ENCODE results near the gene METTL13. TPM values are rescaled to one million over a fixed set of nuclear protein-coding genes. Genes with fewer than 3 reads are reported as not detected.

METTL13 gene
- total RNA-seq, 2 experiments from 2014 or later, result 28.3 to 35.4 TPM

- BruUV-seq (replicated peaks), result no TSS peak
- Histone ChIP-seq H3K36me3 (ENCODE audit: insufficient read depth, low read length) (no peaks in the 10 kb centered on the region), H3K27ac (ENCODE audit: low read depth, low read length, poor library complexity, severe bottlenecking) (no peak overlapping the region), H3K9me3 (ENCODE audit: low read length) (no peaks in the 10 kb centered on the region), H2AFZ (ENCODE audit: low read length) (no peak overlapping the region), H3K9me2 (ENCODE audit: insufficient read depth, low read length) (no peaks in the 10 kb centered on the region), H3K4me2 (ENCODE audit: low read length) (no peak overlapping the region), H4K20me1 (ENCODE audit: insufficient read depth, low read length) (no peaks in the 10 kb centered on the region), H3K4me1 (ENCODE audit: insufficient read depth, low read length, poor library complexity, severe bottlenecking) (no peaks in the 10 kb centered on the region), H3K4me3 (ENCODE audit: low read depth, low read length, poor library complexity, severe bottlenecking) (no peak overlapping the region), H3K79me2 (ENCODE audit: insufficient read depth, low read depth, low read length) (no peaks in the 10 kb centered on the region)
- ChIA-PET CTCF (ENCODE audit: unreplicated experiment) (no interaction called here), POLR2A (no interaction called here)
- DNase-seq (ENCODE audit: low spot score), result no peak
- TF ChIP-seq CTCF (conservative IDR thresholded peaks at IDR 0.05; ENCODE audit: low read length) (no peak), EZH2phosphoT487 (IDR thresholded peaks at IDR 0.05; ENCODE audit: borderline replicate concordance, low read depth, low read length) (no peak)
- intact Hi-C loops (cut with micrococcal nuclease; ENCODE audit: unreplicated experiment), result no loop called here
These were observed 51.8 kb downstream of the METTL13 start for GRCh38 chr1:171833091-171833825.

- no peak overlapping the region for H3K4me2 ChIP-seq (ENCODE audit: low read length)
- ChIA-PET CTCF (ENCODE audit: unreplicated experiment) (no interaction called here), POLR2A (no interaction called here)
- no peak overlapping the region for H3K4me3 ChIP-seq (ENCODE audit: low read depth, low read length, poor library complexity, severe bottlenecking)
- H3K9me3 ChIP-seq (ENCODE audit: low read length), result no peaks in the 10 kb centered on the region
- intact Hi-C loops (cut with micrococcal nuclease; ENCODE audit: unreplicated experiment), result no loop called here
- no peaks in the 10 kb centered on the region for H3K9me2 ChIP-seq (ENCODE audit: insufficient read depth, low read length)
- TF ChIP-seq EZH2phosphoT487 (IDR thresholded peaks at IDR 0.05; ENCODE audit: borderline replicate concordance, low read depth, low read length) (no peak), CTCF (conservative IDR thresholded peaks at IDR 0.05; ENCODE audit: low read length) (no peak)
- no peak overlapping the region for H2AFZ ChIP-seq (ENCODE audit: low read length)
- H3K27ac ChIP-seq (ENCODE audit: low read depth, low read length, poor library complexity, severe bottlenecking), result no peak overlapping the region
- no peaks in the 10 kb centered on the region for H3K4me1 ChIP-seq (ENCODE audit: insufficient read depth, low read length, poor library complexity, severe bottlenecking)
- H4K20me1 ChIP-seq (ENCODE audit: insufficient read depth, low read length), result no peaks in the 10 kb centered on the region
- H3K79me2 ChIP-seq (ENCODE audit: insufficient read depth, low read depth, low read length), result no peaks in the 10 kb centered on the region
- no peak for DNase-seq (ENCODE audit: low spot score)
- H3K36me3 ChIP-seq (ENCODE audit: insufficient read depth, low read length), result no peaks in the 10 kb centered on the region
- no TSS peak for BruUV-seq (replicated peaks)
These were observed 53.4 kb downstream of the METTL13 start for GRCh38 chr1:171834821-171835220.

DNA sequence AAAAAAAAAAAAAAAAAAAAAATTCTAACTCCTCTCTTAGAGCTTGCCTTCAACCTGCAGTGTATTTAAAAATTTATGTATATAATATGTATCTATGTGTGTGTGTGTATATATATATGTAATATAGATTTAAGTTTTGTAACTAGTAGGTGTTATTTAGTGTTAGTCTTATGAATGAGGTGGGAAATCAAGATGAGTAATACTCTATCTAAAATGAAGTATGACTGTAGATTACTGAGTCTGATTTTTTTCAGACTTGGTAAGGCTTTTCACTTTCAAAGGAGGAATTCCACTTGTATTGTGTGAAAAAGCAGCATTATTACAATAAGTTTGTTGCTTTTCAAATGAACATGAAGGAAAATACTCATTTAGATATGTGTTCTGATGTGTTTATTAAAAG is 54.4 kb downstream of the METTL13 start:
- Histone ChIP-seq H3K79me2 (ENCODE audit: insufficient read depth, low read depth, low read length) (no peaks in the 10 kb centered on the region), H4K20me1 (ENCODE audit: insufficient read depth, low read length) (no peaks in the 10 kb centered on the region), H3K9me2 (ENCODE audit: insufficient read depth, low read length) (no peaks in the 10 kb centered on the region), H3K36me3 (ENCODE audit: insufficient read depth, low read length) (no peaks in the 10 kb centered on the region), H3K9me3 (ENCODE audit: low read length) (no peaks in the 10 kb centered on the region), H3K4me3 (ENCODE audit: low read depth, low read length, poor library complexity, severe bottlenecking) (no peak overlapping the region), H3K27ac (ENCODE audit: low read depth, low read length, poor library complexity, severe bottlenecking) (no peak overlapping the region), H3K4me2 (ENCODE audit: low read length) (no peak overlapping the region), H3K4me1 (ENCODE audit: insufficient read depth, low read length, poor library complexity, severe bottlenecking) (no peaks in the 10 kb centered on the region), H2AFZ (ENCODE audit: low read length) (no peak overlapping the region)
- TF ChIP-seq CTCF (conservative IDR thresholded peaks at IDR 0.05; ENCODE audit: low read length) (no peak), EZH2phosphoT487 (IDR thresholded peaks at IDR 0.05; ENCODE audit: borderline replicate concordance, low read depth, low read length) (no peak)
- ChIA-PET CTCF (ENCODE audit: unreplicated experiment) (no interaction called here), POLR2A (interaction anchor here (0.6 kb wide), 1 partner anchor 253 kb away, joined by 3 read pairs; no protein-coding TSS in a partner anchor)
- intact Hi-C loops (cut with micrococcal nuclease; ENCODE audit: unreplicated experiment), result no loop called here
- no peak for DNase-seq (ENCODE audit: low spot score)
- BruUV-seq (replicated peaks), result no TSS peak

Data from OCI-LY7 (cell line).